Measurements from ENCODE around the gene INPP5E. TPM values are rescaled to one million over a fixed set of nuclear protein-coding genes. Genes with fewer than 3 reads are reported as not detected.
A peak's percentile ranks its signal among the peaks of the same experiment; 100 is the strongest.

The INPP5E gene
- total RNA-seq, 2 experiments from 2014 or later = 17.2 to 19.4 TPM

DNA sequence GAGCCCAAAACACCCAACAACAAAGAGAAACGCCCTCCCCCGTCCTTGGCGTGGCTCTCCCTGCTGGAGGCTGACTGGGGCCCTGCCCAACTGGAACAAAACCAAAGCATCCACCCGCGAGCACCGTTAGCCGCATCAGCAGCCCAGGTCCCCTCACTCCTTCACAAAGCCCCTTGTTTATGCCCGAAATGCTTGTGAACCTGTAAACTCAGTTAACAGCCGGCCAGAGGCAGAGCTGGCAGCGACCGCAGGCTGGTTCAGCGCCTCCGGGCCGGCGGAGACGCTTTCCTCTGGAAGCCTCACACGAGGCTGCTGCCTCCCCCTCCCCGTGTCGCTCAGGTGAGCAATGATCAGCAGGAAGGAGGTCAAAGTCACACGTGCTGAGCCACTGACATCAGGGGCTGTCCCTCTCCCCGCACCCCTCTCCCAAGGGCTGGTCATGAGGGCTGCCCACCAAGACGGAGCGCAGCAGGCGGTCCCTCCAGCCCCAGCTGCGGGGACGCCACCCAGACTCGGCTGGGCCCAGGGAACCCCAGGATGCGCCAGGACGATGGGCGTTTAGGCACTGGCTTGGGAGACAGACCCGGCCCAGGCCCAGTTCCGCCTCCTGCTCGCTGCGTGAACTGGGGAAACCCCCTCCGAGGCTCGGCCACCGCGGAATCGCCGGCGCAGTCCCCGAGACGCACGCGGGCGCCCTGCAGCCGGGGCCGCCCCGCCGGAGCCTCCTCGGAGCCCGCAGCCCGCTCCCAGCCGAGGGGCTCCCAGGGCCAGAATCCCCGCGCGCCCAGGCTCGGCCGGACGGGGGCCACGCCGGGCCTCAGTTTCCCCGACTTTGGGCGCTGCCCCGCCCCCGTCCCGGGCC, 40.2 kb downstream of the INPP5E start:
- Histone ChIP-seq H3K4me3 (ENCODE audit: low read length) (peak overlapping the region; percentile 72), H3K36me3 (ENCODE audit: insufficient read depth, low read length) (peaks cover 42% of the 10 kb centered on the region), H3K27ac (ENCODE audit: low read depth in 1 of 2, low read length in 2 of 2) (no peak overlapping the region), H3K9me3 (ENCODE audit: control insufficient read depth in 1 of 2, insufficient read depth in 1 of 2, low read length in 2 of 2) (no peaks in the 10 kb centered on the region), H3K4me1 (ENCODE audit: insufficient read depth, low read length) (peaks cover 50% of the 10 kb centered on the region), H3K27me3 (ENCODE audit: control insufficient read depth in 1 of 2, insufficient read depth in 2 of 2, low read length in 2 of 2) (no peaks in the 10 kb centered on the region)
- peaks cover 28% of the 10 kb centered on the region for H3K36me3 Mint-ChIP-seq (ENCODE audit: low read depth)
- no peaks in the 10 kb centered on the region for H3K27me3 Mint-ChIP-seq
- POLR2A ChIA-PET = interaction anchor here (2.0 to 2.8 kb wide), 2 partner anchors 10 to 36 kb away, joined by 9 to 18 read pairs; partner anchors contain the start of genes DNLZ, ENTR1 and PMPCA
- intact Hi-C loops (cut with DNase I, micrococcal nuclease) = loop anchor here in 1 of 2 experiments (1.0 to 10.0 kb wide), 8 partner anchors 11 to 435 kb away; partner anchors contain the start of genes DNLZ, ENTR1, INPP5E and NOTCH1
- H3K27ac Mint-ChIP-seq = peak overlapping the region; percentile 55
- DNase-seq (peak in 5 of 14 experiments; percentile 18 to 78 (median 45)), ATAC-seq (ENCODE audit: poor library complexity) (no peak)
- peaks cover 32% of the 10 kb centered on the region for H3K4me1 Mint-ChIP-seq (ENCODE audit: low read depth)
- CTCF ChIA-PET = interaction anchor here (1.3 to 3.2 kb wide), 2 partner anchors 10 to 36 kb away, joined by 7 to 12 read pairs; partner anchors contain the start of genes DNLZ, ENTR1 and PMPCA
- peak overlapping the region; percentile 88 for H3K4me3 Mint-ChIP-seq
- TF ChIP-seq, protein P1, sequence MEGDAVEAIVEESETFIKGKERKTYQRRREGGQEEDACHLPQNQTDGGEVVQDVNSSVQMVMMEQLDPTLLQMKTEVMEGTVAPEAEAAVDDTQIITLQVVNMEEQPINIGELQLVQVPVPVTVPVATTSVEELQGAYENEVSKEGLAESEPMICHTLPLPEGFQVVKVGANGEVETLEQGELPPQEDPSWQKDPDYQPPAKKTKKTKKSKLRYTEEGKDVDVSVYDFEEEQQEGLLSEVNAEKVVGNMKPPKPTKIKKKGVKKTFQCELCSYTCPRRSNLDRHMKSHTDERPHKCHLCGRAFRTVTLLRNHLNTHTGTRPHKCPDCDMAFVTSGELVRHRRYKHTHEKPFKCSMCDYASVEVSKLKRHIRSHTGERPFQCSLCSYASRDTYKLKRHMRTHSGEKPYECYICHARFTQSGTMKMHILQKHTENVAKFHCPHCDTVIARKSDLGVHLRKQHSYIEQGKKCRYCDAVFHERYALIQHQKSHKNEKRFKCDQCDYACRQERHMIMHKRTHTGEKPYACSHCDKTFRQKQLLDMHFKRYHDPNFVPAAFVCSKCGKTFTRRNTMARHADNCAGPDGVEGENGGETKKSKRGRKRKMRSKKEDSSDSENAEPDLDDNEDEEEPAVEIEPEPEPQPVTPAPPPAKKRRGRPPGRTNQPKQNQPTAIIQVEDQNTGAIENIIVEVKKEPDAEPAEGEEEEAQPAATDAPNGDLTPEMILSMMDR (IDR thresholded peaks at IDR 0.05) = no peak
- no peaks in the 10 kb centered on the region for H3K9me3 Mint-ChIP-seq

DNA sequence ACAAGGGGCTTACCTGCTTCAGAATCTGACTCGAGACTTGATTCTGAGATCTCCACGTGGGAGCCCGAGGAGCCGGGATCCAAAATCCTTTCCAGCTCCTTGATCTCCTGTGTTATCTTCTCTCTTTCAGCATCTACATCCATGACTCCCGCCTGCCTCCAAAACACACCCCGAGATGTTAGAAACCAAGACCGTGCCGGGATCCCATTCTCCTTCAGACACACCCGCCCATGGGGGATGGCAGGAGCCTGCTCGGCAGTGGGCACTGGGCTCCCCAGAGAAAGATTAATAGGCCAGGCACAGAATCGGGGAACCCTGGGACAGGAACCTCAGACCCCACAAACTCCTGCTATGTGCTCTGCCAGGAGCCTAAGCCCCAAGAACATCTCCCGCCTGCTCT, 41.4 kb downstream of the INPP5E start:
- Mint-ChIP-seq H3K4me1 (ENCODE audit: low read depth) (peaks cover 21% of the 10 kb centered on the region), H3K9me3 (no peaks in the 10 kb centered on the region), H3K36me3 (ENCODE audit: low read depth) (peaks cover 21% of the 10 kb centered on the region), H3K4me3 (peak overlapping the region; percentile 88), H3K27me3 (no peaks in the 10 kb centered on the region), H3K27ac (no peak overlapping the region)
- ATAC-seq (ENCODE audit: poor library complexity) (no peak), DNase-seq (no peak)
- Histone ChIP-seq H3K4me3 (ENCODE audit: low read length) (no peak overlapping the region), H3K36me3 (ENCODE audit: insufficient read depth, low read length) (peaks cover 52% of the 10 kb centered on the region), H3K9me3 (ENCODE audit: control insufficient read depth in 1 of 2, insufficient read depth in 1 of 2, low read length in 2 of 2) (no peaks in the 10 kb centered on the region), H3K27ac (ENCODE audit: low read depth in 1 of 2, low read length in 2 of 2) (no peak overlapping the region), H3K4me1 (ENCODE audit: insufficient read depth, low read length) (peaks cover 39% of the 10 kb centered on the region), H3K27me3 (ENCODE audit: control insufficient read depth in 1 of 2, insufficient read depth in 2 of 2, low read length in 2 of 2) (no peaks in the 10 kb centered on the region)
- TF ChIP-seq, protein P1 (IDR thresholded peaks at IDR 0.05) = no peak
- ChIA-PET CTCF (interaction anchor here (1.5 kb wide), 1 partner anchor 35 kb away, joined by 7 read pairs; the partner anchor contains the start of gene DNLZ), POLR2A (no interaction called here)
- intact Hi-C loops (cut with DNase I, micrococcal nuclease) = no loop called here

DNA sequence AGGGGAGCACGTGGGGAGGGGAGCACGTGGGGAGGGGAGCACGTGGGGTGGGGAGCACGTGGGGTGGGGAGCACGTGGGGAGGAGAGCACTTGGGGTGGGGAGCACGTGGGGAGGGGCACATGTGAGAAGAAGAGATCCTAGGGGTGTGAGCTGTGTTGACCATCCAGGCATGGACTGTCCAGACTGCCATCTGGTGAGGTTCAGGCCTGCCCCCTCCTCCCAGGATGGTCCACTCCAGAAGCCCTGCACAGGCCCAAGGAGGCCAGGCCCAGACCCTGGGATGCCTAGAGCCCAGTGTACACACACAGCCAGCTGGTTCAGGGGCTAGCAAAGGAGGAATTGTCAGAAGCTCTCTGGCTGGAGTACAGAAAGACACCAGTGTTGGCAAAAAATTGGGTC, 42.0 kb downstream of the INPP5E start:
- Mint-ChIP-seq H3K36me3 (ENCODE audit: low read depth) (peaks cover 21% of the 10 kb centered on the region), H3K27ac (no peak overlapping the region), H3K4me3 (no peak overlapping the region), H3K9me3 (no peaks in the 10 kb centered on the region), H3K27me3 (no peaks in the 10 kb centered on the region), H3K4me1 (ENCODE audit: low read depth) (peaks cover 19% of the 10 kb centered on the region)
- TF ChIP-seq, protein P1 (IDR thresholded peaks at IDR 0.05) = no peak
- DNase-seq = no peak
- intact Hi-C loops (cut with DNase I, micrococcal nuclease) = no loop called here
- ATAC-seq (ENCODE audit: poor library complexity) = no peak
- peaks cover 34% of the 10 kb centered on the region for H3K4me1 ChIP-seq (ENCODE audit: insufficient read depth, low read length)
- no peaks in the 10 kb centered on the region for H3K9me3 ChIP-seq (ENCODE audit: control insufficient read depth in 1 of 2, insufficient read depth in 1 of 2, low read length in 2 of 2)
- no peak overlapping the region for H3K4me3 ChIP-seq (ENCODE audit: low read length)
- no peak overlapping the region for H3K27ac ChIP-seq (ENCODE audit: low read depth in 1 of 2, low read length in 2 of 2)
- H3K27me3 ChIP-seq (ENCODE audit: control insufficient read depth in 1 of 2, insufficient read depth in 2 of 2, low read length in 2 of 2) = no peaks in the 10 kb centered on the region
- ChIA-PET POLR2A (no interaction called here), CTCF (interaction anchor here (1.5 kb wide), 1 partner anchor 34 kb away, joined by 7 read pairs; the partner anchor contains the start of gene DNLZ)
- peaks cover 58% of the 10 kb centered on the region for H3K36me3 ChIP-seq (ENCODE audit: insufficient read depth, low read length)
